A673 (cell line): ENCODE results near the gene UBE2E2.

Source experiments
- EZH2 ChIP-seq: fragments of 200-600 bp; sonication (generic); IDR thresholded peaks from 2 replicates; pipeline ENCODE4 v1.6.1; 2017; ENCODE audit warnings: borderline replicate concordance, low read depth, mild to moderate bottlenecking, mixed read lengths, antibody characterized with exemption, low read length; ENCODE audit not compliant: poor library complexity, severe bottlenecking
- TF ChIP-seq, protein P1 (sequence below): fragments of 300-800, 200-600 bp; sonication (generic); conservative IDR thresholded peaks from 2 replicates; pipeline ENCODE4 v1.5.1; 2017; ENCODE audit warnings: low read depth, mild to moderate bottlenecking, antibody characterized with exemption, low read length, moderate library complexity, mixed read lengths

DNA sequence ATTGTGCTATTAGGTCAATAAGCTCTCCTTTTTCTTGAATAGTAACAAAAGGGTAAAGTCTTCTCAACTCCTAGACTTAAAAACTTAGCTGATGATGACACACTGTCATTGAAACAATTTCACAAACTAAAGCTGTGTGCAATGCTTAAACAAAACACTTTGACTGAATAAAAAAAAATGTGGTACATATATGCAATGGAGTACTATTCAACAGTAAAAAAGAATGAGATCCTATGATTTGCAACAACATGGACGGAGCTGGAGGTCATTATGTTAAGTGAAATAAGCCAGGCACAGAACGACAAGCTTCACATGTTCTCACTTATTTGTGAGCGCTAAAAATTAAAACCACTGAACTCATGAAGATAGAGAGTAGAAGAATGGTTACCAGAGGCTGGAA is 370.7 kb downstream of the UBE2E2 start:
- TF ChIP-seq, protein P1, sequence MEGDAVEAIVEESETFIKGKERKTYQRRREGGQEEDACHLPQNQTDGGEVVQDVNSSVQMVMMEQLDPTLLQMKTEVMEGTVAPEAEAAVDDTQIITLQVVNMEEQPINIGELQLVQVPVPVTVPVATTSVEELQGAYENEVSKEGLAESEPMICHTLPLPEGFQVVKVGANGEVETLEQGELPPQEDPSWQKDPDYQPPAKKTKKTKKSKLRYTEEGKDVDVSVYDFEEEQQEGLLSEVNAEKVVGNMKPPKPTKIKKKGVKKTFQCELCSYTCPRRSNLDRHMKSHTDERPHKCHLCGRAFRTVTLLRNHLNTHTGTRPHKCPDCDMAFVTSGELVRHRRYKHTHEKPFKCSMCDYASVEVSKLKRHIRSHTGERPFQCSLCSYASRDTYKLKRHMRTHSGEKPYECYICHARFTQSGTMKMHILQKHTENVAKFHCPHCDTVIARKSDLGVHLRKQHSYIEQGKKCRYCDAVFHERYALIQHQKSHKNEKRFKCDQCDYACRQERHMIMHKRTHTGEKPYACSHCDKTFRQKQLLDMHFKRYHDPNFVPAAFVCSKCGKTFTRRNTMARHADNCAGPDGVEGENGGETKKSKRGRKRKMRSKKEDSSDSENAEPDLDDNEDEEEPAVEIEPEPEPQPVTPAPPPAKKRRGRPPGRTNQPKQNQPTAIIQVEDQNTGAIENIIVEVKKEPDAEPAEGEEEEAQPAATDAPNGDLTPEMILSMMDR: no peak
- no peak for TF ChIP-seq EZH2
